ENCODE data around the gene CALML4. TPM values are rescaled to one million over a fixed set of nuclear protein-coding genes. Genes with fewer than 3 reads are reported as not detected.
"Not testable (repeated sequence)": the region's sequence is repeated elsewhere in the genome, so short reads cannot be mapped to it uniquely, and the experiment has no call there.

The CALML4 gene
- total RNA-seq = 1 to 10 TPM; 5.3 to 7.0 TPM

GRCh38 chr15:68204776-68205557 is at the start of gene CALML4:
TSS of gene CALML4 (minus strand) at chr15:68205332. CDS start at chr15:68205247, 85 bp downstream.
- intact Hi-C loops (cut with micrococcal nuclease) = no loop called here
- no peaks in the 10 kb centered on the region for H3K36me3 Mint-ChIP-seq
- POLR2A ChIA-PET = no interaction called here
- no peaks in the 10 kb centered on the region for H3K9me3 Mint-ChIP-seq
- H3K27ac Mint-ChIP-seq = no peak within 1 kb of the TSS
- no peaks in the 10 kb centered on the region for H3K27me3 Mint-ChIP-seq
- no peak within 1 kb of the TSS for H3K4me3 Mint-ChIP-seq
- no peak for DNase-seq
- CTCF ChIA-PET = no interaction called here
- H3K4me1 Mint-ChIP-seq (ENCODE audit: low read depth) = peaks cover 19% of the 10 kb centered on the region

GRCh38 chr15:68252925-68253534 is 47.9 kb upstream of the CALML4 start:
- Mint-ChIP-seq H3K27ac (no peak overlapping the region), H3K4me1 (ENCODE audit: low read depth) (peaks cover 4% of the 10 kb centered on the region), H3K4me3 (no peak overlapping the region), H3K27me3 (peaks cover 3% of the 10 kb centered on the region), H3K9me3 (no peaks in the 10 kb centered on the region), H3K36me3 (no peaks in the 10 kb centered on the region)
- DNase-seq = peak; percentile 36
- intact Hi-C loops (cut with micrococcal nuclease) = loop anchor here (1.0 kb wide), 2 partner anchors 53 to 130 kb away; no protein-coding TSS in a partner anchor
- CTCF ChIA-PET = interaction anchor here (0.6 to 5.3 kb wide), 34 partner anchors 8 to 651 kb away, joined by 3 to 66 read pairs (median 3); partner anchors contain the start of gene FEM1B
- POLR2A ChIA-PET = interaction anchor here (0.6 kb wide), 1 partner anchor 9 kb away, joined by 6 read pairs; no protein-coding TSS in a partner anchor

DNA sequence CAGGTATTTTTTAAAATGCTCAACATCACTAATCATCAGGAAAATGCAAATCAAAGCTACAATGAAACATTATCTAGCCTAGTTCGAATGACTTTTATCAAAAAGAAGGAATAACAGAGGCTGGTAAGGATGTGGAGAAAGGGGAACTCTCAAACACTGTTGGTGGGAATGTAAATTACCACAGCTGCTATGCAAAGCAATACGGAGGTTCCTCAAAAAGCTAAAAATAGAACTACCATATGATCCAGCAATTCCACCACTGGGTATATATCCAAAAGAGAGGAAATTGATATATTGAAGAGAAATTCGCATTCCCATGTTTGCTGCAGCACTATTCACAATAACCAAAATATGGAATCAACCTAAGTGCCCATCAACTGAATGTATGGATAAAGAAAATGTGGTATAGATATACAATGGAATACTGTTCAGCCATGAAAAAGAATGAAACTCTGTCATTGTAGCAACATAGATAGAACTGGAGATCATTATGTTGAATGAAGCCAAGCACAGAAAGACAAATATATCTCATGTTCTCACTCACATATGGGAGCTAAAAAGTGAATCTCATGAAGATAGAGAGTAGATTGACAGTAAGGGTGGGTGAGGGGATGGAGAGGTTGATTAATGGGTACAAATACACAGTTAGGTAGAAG is 44.1 kb upstream of the CALML4 start:
- Mint-ChIP-seq H3K27me3 (peaks cover 5% of the 10 kb centered on the region), H3K4me1 (ENCODE audit: low read depth) (no peaks in the 10 kb centered on the region), H3K27ac (no peak overlapping the region), H3K4me3 (no peak overlapping the region), H3K9me3 (peaks cover 5% of the 10 kb centered on the region), H3K36me3 (peaks cover 4% of the 10 kb centered on the region)
- DNase-seq = no peak
- ChIA-PET CTCF (interaction anchor here (3.2 kb wide), 1 partner anchor 57 kb away, joined by 12 read pairs; no protein-coding TSS in a partner anchor), POLR2A (no interaction called here)
- intact Hi-C loops (cut with micrococcal nuclease) = no loop called here

GRCh38 chr15:68244235-68244634 is 39.1 kb upstream of the CALML4 start:
- no peak for DNase-seq
- H3K27me3 Mint-ChIP-seq = peaks cover 4% of the 10 kb centered on the region
- POLR2A ChIA-PET = interaction anchor here (0.7 kb wide), 1 partner anchor 9 kb away, joined by 6 read pairs; no protein-coding TSS in a partner anchor
- peaks cover 16% of the 10 kb centered on the region for H3K36me3 Mint-ChIP-seq
- CTCF ChIA-PET = interaction anchor here (1.2 kb wide), 1 partner anchor 9 kb away, joined by 3 read pairs; no protein-coding TSS in a partner anchor
- H3K4me3 Mint-ChIP-seq = no peak overlapping the region
- H3K9me3 Mint-ChIP-seq = peaks cover 23% of the 10 kb centered on the region
- H3K27ac Mint-ChIP-seq = no peak overlapping the region
- intact Hi-C loops (cut with micrococcal nuclease) = no loop called here
- no peaks in the 10 kb centered on the region for H3K4me1 Mint-ChIP-seq (ENCODE audit: low read depth)

DNA sequence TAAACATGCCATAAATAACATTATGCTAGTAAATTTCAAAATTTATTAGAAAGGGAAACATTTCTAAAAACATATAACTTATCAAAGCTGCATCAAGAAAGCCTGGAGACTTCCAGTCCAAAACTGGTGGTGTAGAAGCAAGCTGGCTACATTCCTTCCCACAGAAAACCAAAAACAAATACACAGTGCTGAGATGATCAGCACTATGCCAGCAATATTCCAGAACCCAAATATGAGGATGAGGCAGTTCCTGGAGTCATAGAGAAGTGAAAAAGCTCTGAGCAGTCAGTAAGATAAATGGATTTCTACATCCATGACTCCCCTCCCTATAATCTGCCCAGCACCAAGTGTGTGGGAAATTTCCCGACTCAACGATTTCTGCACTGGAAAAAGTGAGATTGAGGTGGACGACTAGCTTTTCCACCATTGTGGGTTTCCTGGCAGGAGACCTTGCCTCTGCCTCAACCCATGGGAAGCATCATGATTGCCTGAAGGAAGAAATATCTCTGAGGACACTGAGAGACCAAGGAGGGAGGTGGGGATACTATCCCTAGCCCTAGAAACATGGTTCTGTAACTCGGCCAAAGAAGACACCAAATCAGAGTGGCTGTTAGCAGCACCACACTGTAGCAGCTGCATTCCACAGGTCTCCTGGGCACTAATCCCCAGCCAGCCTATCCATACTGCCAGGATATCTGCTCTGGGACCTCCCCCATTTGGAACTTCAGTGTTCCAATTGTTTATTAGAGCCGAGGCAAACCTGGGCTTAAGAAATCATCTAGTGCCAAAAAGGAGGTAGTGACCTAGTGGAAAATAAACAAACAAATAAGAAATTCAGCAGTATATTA is 36.2 kb upstream of the CALML4 start:
- Mint-ChIP-seq H3K36me3 (peaks cover 16% of the 10 kb centered on the region), H3K4me1 (ENCODE audit: low read depth) (no peaks in the 10 kb centered on the region), H3K4me3 (no peak overlapping the region), H3K9me3 (peaks cover 23% of the 10 kb centered on the region), H3K27ac (no peak overlapping the region), H3K27me3 (no peaks in the 10 kb centered on the region)
- ChIA-PET POLR2A (no interaction called here), CTCF (no interaction called here)
- DNase-seq = no peak
- intact Hi-C loops (cut with micrococcal nuclease) = no loop called here

- Mint-ChIP-seq H3K27ac (no peak overlapping the region), H3K4me3 (no peak overlapping the region), H3K9me3 (peaks cover 16% of the 10 kb centered on the region), H3K4me1 (ENCODE audit: low read depth) (no peaks in the 10 kb centered on the region), H3K27me3 (no peaks in the 10 kb centered on the region), H3K36me3 (peaks cover 10% of the 10 kb centered on the region)
- intact Hi-C loops (cut with micrococcal nuclease) = no loop called here
- CTCF ChIA-PET = no interaction called here
- DNase-seq = no peak
- POLR2A ChIA-PET = no interaction called here
Observed at GRCh38 chr15:68239025-68239424, 33.9 kb upstream of the CALML4 start.

GRCh38 chr15:68235022-68235421 is 29.9 kb upstream of the CALML4 start:
- Mint-ChIP-seq H3K36me3 (no peaks in the 10 kb centered on the region), H3K4me3 (no peak overlapping the region), H3K9me3 (no peaks in the 10 kb centered on the region), H3K27me3 (no peaks in the 10 kb centered on the region), H3K4me1 (ENCODE audit: low read depth) (peaks cover 8% of the 10 kb centered on the region), H3K27ac (no peak overlapping the region)
- no peak for DNase-seq
- ChIA-PET POLR2A (no interaction called here), CTCF (interaction anchor here (1.4 kb wide), 1 partner anchor 18 kb away, joined by 4 read pairs; no protein-coding TSS in a partner anchor)
- intact Hi-C loops (cut with micrococcal nuclease) = no loop called here

- DNase-seq; H3K4me3 Mint-ChIP-seq; POLR2A ChIA-PET; intact Hi-C loops (cut with micrococcal nuclease); H3K27ac Mint-ChIP-seq; H3K36me3 Mint-ChIP-seq; H3K9me3 Mint-ChIP-seq; H3K27me3 Mint-ChIP-seq: not testable (repeated sequence)
- H3K4me1 Mint-ChIP-seq (ENCODE audit: low read depth) = peaks cover 10% of the 10 kb centered on the region
- CTCF ChIA-PET = interaction anchor here (1.4 kb wide), 1 partner anchor 18 kb away, joined by 4 read pairs; no protein-coding TSS in a partner anchor
Observed at GRCh38 chr15:68234520-68234919, 29.4 kb upstream of the CALML4 start.

GRCh38 chr15:68234060-68234459 is 28.9 kb upstream of the CALML4 start:
- ChIA-PET POLR2A (no interaction called here), CTCF (interaction anchor here (1.0 kb wide), 1 partner anchor 19 kb away, joined by 4 read pairs; no protein-coding TSS in a partner anchor)
- Mint-ChIP-seq H3K27ac (no peak overlapping the region), H3K36me3 (no peaks in the 10 kb centered on the region), H3K4me1 (ENCODE audit: low read depth) (peaks cover 10% of the 10 kb centered on the region), H3K9me3 (no peaks in the 10 kb centered on the region), H3K4me3 (no peak overlapping the region), H3K27me3 (no peaks in the 10 kb centered on the region)
- DNase-seq = no peak
- intact Hi-C loops (cut with micrococcal nuclease) = no loop called here

GRCh38 chr15:68232937-68233336 is 27.8 kb upstream of the CALML4 start:
- POLR2A ChIA-PET = no interaction called here
- Mint-ChIP-seq H3K27ac (no peak overlapping the region), H3K4me3 (no peak overlapping the region), H3K36me3 (no peaks in the 10 kb centered on the region), H3K9me3 (no peaks in the 10 kb centered on the region), H3K4me1 (ENCODE audit: low read depth) (peaks cover 18% of the 10 kb centered on the region), H3K27me3 (no peaks in the 10 kb centered on the region)
- no peak for DNase-seq
- CTCF ChIA-PET = interaction anchor here (1.0 kb wide), 1 partner anchor 20 kb away, joined by 4 read pairs; no protein-coding TSS in a partner anchor
- intact Hi-C loops (cut with micrococcal nuclease) = no loop called here

- intact Hi-C loops (cut with micrococcal nuclease) = no loop called here
- CTCF ChIA-PET = interaction anchor here (1.2 kb wide), 1 partner anchor 19 kb away, joined by 3 read pairs; no protein-coding TSS in a partner anchor
- peaks cover 23% of the 10 kb centered on the region for H3K4me1 Mint-ChIP-seq (ENCODE audit: low read depth)
Observed at GRCh38 chr15:68232449-68232848, 27.3 kb upstream of the CALML4 start.

More at GRCh38 chr15:68232449-68232848, 27.3 kb upstream of the CALML4 start:
- no peak overlapping the region for H3K4me3 Mint-ChIP-seq
- no peaks in the 10 kb centered on the region for H3K27me3 Mint-ChIP-seq
- no peaks in the 10 kb centered on the region for H3K9me3 Mint-ChIP-seq
- POLR2A ChIA-PET = no interaction called here
- no peaks in the 10 kb centered on the region for H3K36me3 Mint-ChIP-seq
- H3K27ac Mint-ChIP-seq = no peak overlapping the region
- DNase-seq = no peak
